WTC11 (cell line): Measurements from ENCODE around the gene RADIL.

ENCODE experiments used
- FOXJ3 ChIP-seq: sonication (generic); formaldehyde crosslinking; IDR thresholded peaks from 2 replicates; pipeline ENCODE4 v1.9.0; 2021; ENCODE audit warnings: missing genetic modification reagents, mild to moderate bottlenecking, borderline replicate concordance
- GTF2I ChIP-seq: fragments of 250-450 bp; sonication (Bioruptor Pico); conservative IDR thresholded peaks from 2 replicates; pipeline ENCODE4 v1.4.0; 2021; ENCODE audit warnings: mild to moderate bottlenecking
- NR2C2 ChIP-seq: sonication (generic); formaldehyde crosslinking; IDR thresholded peaks from 2 replicates; pipeline ENCODE4 v1.8.0; 2022; ENCODE audit warnings: mild to moderate bottlenecking, missing genetic modification reagents
- RELA ChIP-seq: sonication (generic); formaldehyde crosslinking; IDR thresholded peaks from 2 replicates; pipeline ENCODE4 v1.8.1; 2022; ENCODE audit warnings: missing genetic modification reagents, mild to moderate bottlenecking, borderline replicate concordance
- TEAD1 ChIP-seq: sonication (generic); formaldehyde crosslinking; IDR thresholded peaks from 2 replicates; pipeline ENCODE4 v1.8.0; 2022; ENCODE audit warnings: mild to moderate bottlenecking, missing genetic modification reagents
- TP53 ChIP-seq: sonication (generic); formaldehyde crosslinking; IDR thresholded peaks from 2 replicates; pipeline ENCODE4 v1.8.1; 2023; ENCODE audit warnings: mild to moderate bottlenecking, missing genetic modification reagents
- ZNF121 ChIP-seq: sonication (generic); formaldehyde crosslinking; IDR thresholded peaks from 2 replicates; pipeline ENCODE4 v1.8.0; 2023; ENCODE audit warnings: missing genetic modification reagents
- TF ChIP-seq, protein P1 (sequence below): fragments of 200-600 bp; IDR thresholded peaks from 2 replicates; pipeline ENCODE4 v1.8.0; 2022; ENCODE audit warnings: antibody characterized with exemption
- TF ChIP-seq, protein P2 (sequence below): sonication (generic); formaldehyde crosslinking; IDR thresholded peaks from 2 replicates; pipeline ENCODE4 v1.8.1; 2023; ENCODE audit warnings: mild to moderate bottlenecking, missing genetic modification reagents, moderate library complexity
- TF ChIP-seq, protein P3 (sequence below): sonication (generic); formaldehyde crosslinking; conservative IDR thresholded peaks from 2 replicates; pipeline ENCODE4 v1.8.1; 2023; ENCODE audit warnings: mild to moderate bottlenecking, low read depth, missing genetic modification reagents, moderate library complexity
- TF ChIP-seq, protein P4 (sequence below): sonication (generic); formaldehyde crosslinking; IDR thresholded peaks from 2 replicates; pipeline ENCODE4 v1.8.1; 2023; ENCODE audit warnings: mild to moderate bottlenecking, missing genetic modification reagents, moderate library complexity
- TF ChIP-seq, protein P5 (sequence below): sonication (generic); formaldehyde crosslinking; IDR thresholded peaks from 2 replicates; pipeline ENCODE4 v1.8.1; 2022; ENCODE audit warnings: mild to moderate bottlenecking, moderate library complexity, missing genetic modification reagents
- TF ChIP-seq, protein P6 (sequence below): sonication (generic); formaldehyde crosslinking; IDR thresholded peaks from 2 replicates; pipeline ENCODE4 v1.8.1; 2022; ENCODE audit warnings: low read depth, mild to moderate bottlenecking, moderate library complexity, missing genetic modification reagents, borderline replicate concordance

DNA sequence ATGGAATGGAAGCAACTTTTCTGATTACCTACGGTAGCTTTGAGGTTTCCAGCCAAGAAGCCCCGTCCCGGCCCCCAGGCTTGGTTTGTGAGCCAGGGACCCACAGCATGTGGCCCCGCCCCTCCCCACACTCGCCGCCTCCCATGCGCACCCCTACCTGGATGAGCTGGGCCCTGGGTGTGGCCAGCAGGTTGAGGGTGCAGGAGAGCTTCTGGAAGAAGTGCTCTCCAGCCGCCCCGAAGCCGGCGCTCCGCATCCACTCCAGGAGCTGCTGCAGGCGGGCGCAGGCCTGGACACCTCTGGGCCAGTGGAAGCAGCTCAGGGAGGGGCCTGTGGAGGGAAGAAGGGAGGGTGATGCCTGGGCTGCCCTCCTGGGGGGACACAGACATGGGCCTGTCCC lies 68.4 kb downstream of the RADIL start:
- TF ChIP-seq, protein P1, sequence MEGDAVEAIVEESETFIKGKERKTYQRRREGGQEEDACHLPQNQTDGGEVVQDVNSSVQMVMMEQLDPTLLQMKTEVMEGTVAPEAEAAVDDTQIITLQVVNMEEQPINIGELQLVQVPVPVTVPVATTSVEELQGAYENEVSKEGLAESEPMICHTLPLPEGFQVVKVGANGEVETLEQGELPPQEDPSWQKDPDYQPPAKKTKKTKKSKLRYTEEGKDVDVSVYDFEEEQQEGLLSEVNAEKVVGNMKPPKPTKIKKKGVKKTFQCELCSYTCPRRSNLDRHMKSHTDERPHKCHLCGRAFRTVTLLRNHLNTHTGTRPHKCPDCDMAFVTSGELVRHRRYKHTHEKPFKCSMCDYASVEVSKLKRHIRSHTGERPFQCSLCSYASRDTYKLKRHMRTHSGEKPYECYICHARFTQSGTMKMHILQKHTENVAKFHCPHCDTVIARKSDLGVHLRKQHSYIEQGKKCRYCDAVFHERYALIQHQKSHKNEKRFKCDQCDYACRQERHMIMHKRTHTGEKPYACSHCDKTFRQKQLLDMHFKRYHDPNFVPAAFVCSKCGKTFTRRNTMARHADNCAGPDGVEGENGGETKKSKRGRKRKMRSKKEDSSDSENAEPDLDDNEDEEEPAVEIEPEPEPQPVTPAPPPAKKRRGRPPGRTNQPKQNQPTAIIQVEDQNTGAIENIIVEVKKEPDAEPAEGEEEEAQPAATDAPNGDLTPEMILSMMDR = no peak
- TF ChIP-seq, protein P2, sequence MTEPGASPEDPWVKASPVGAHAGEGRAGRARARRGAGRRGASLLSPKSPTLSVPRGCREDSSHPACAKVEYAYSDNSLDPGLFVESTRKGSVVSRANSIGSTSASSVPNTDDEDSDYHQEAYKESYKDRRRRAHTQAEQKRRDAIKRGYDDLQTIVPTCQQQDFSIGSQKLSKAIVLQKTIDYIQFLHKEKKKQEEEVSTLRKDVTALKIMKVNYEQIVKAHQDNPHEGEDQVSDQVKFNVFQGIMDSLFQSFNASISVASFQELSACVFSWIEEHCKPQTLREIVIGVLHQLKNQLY (CRISPR knock-in tag) = no peak
- TF ChIP-seq NR2C2 (CRISPR knock-in tag) (no peak), TP53 (CRISPR knock-in tag) (no peak), RELA (CRISPR knock-in tag) (no peak), GTF2I (CRISPR knock-in tag) (no peak), FOXJ3 (CRISPR knock-in tag) (no peak), ZNF121 (CRISPR knock-in tag) (no peak), TEAD1 (no peak)
- TF ChIP-seq, protein P3, sequence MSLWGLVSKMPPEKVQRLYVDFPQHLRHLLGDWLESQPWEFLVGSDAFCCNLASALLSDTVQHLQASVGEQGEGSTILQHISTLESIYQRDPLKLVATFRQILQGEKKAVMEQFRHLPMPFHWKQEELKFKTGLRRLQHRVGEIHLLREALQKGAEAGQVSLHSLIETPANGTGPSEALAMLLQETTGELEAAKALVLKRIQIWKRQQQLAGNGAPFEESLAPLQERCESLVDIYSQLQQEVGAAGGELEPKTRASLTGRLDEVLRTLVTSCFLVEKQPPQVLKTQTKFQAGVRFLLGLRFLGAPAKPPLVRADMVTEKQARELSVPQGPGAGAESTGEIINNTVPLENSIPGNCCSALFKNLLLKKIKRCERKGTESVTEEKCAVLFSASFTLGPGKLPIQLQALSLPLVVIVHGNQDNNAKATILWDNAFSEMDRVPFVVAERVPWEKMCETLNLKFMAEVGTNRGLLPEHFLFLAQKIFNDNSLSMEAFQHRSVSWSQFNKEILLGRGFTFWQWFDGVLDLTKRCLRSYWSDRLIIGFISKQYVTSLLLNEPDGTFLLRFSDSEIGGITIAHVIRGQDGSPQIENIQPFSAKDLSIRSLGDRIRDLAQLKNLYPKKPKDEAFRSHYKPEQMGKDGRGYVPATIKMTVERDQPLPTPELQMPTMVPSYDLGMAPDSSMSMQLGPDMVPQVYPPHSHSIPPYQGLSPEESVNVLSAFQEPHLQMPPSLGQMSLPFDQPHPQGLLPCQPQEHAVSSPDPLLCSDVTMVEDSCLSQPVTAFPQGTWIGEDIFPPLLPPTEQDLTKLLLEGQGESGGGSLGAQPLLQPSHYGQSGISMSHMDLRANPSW = no peak
- TF ChIP-seq, protein P4, sequence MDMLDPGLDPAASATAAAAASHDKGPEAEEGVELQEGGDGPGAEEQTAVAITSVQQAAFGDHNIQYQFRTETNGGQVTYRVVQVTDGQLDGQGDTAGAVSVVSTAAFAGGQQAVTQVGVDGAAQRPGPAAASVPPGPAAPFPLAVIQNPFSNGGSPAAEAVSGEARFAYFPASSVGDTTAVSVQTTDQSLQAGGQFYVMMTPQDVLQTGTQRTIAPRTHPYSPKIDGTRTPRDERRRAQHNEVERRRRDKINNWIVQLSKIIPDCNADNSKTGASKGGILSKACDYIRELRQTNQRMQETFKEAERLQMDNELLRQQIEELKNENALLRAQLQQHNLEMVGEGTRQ = no peak
- TF ChIP-seq, protein P5, sequence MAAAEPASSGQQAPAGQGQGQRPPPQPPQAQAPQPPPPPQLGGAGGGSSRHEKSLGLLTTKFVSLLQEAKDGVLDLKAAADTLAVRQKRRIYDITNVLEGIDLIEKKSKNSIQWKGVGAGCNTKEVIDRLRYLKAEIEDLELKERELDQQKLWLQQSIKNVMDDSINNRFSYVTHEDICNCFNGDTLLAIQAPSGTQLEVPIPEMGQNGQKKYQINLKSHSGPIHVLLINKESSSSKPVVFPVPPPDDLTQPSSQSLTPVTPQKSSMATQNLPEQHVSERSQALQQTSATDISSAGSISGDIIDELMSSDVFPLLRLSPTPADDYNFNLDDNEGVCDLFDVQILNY (CRISPR knock-in tag) = no peak
- TF ChIP-seq, protein P6, sequence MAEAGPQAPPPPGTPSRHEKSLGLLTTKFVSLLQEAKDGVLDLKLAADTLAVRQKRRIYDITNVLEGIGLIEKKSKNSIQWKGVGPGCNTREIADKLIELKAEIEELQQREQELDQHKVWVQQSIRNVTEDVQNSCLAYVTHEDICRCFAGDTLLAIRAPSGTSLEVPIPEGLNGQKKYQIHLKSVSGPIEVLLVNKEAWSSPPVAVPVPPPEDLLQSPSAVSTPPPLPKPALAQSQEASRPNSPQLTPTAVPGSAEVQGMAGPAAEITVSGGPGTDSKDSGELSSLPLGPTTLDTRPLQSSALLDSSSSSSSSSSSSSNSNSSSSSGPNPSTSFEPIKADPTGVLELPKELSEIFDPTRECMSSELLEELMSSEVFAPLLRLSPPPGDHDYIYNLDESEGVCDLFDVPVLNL (CRISPR knock-in tag) = no peak
